ENCODE measurements around the gene FKBP7. TPM values are rescaled to one million over a fixed set of nuclear protein-coding genes. Genes with fewer than 3 reads are reported as not detected.

FKBP7 gene
- polyA plus RNA-seq, 4 donors: 54.6 to 114 (median 75.6) TPM

Other genes starting within 250 kb of the FKBP7 start
- 10 to 100 TPM; 55.9 to 89.7 (median 79.1) TPM for gene PRKRA, start 27.4 kb downstream of the FKBP7 start, polyA plus RNA-seq (ENCODE audit: insufficient read length in 4 of 4)
- gene PJVK, start 27.2 kb downstream of the FKBP7 start, polyA plus RNA-seq (ENCODE audit: insufficient read length in 4 of 4): 10 to 100 TPM in 1 of 4 donors, 1 to 10 TPM in 3; 8.9 to 15.7 (median 9.5) TPM
- gene PLEKHA3, start 1.9 kb upstream of the FKBP7 start, polyA plus RNA-seq (ENCODE audit: insufficient read length in 4 of 4): 10 to 100 TPM; 28.7 to 39.8 (median 31.7) TPM